GM18507 (cell line): ENCODE measurements around the gene LRRC28.
A peak's percentile ranks its signal among the peaks of the same experiment; 100 is the strongest.

Experiments
- DNase-seq: peaks from one replicate; pipeline ENCODE4 v3.0.0; 2011; ENCODE audit warnings: low read depth; ENCODE audit not compliant: insufficient read length; ENCODE audit errors: extremely low spot score
- FAIRE-seq: peaks from 2 replicates; lab custom pipeline; 2011; peaks lifted over from hg19 to GRCh38; lab: Jason Lieb, UNC

The LRRC28 gene

DNA sequence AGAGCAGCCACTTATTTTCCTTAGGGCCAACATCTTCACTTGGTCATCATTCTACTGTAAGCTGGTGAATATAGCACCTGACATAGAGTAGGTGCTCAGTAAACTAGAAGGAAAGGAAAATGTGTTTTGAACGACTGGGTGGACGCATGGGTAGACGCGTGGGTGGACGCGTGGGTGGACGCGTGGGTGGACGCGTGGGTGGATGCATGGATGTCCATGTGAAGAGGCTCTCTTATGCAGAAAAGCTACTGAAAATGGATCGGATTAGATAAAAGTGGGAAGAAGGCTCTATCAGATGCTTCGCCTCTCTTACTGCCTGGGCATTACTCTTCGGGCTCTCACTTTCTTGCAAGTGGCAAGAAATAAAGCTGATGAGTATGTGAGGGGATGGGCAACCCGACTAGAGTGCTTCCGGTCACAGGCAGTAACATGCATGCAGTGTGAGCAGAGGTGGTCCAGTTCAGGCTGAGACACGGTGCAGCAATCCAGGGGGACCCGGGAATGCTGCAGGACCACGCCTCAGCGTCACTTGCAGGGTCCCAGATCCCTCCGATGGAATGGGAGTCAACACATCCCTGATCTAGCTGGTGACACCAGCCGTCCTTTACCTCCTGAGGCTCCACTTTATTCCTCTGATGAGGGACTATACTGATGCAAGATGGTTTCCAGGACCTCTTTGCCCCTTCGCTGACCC is 176.5 kb downstream of the LRRC28 start:
- DNase-seq (no peak), FAIRE-seq (no peak)

DNA sequence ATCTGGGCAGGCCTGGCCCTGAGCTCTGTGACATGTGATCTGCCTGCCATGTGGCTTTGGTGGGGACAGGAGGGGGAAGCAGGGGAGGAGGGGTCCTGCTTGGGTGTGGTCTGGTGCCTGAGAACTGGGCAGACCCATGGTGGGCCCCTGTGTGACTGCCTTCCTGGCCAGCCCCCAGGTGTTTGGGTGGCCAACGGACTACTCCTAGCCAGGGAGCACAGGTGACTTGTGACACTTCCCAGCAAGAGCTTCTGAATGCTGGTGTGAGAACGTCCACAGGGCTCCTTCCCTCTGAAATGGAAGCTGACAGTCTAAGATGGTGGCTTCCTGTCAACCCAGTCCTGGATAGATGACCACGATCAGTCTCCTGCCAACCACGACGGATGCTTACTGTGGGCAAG is 178.4 kb downstream of the LRRC28 start:
- no peak for FAIRE-seq
- DNase-seq = no peak

DNA sequence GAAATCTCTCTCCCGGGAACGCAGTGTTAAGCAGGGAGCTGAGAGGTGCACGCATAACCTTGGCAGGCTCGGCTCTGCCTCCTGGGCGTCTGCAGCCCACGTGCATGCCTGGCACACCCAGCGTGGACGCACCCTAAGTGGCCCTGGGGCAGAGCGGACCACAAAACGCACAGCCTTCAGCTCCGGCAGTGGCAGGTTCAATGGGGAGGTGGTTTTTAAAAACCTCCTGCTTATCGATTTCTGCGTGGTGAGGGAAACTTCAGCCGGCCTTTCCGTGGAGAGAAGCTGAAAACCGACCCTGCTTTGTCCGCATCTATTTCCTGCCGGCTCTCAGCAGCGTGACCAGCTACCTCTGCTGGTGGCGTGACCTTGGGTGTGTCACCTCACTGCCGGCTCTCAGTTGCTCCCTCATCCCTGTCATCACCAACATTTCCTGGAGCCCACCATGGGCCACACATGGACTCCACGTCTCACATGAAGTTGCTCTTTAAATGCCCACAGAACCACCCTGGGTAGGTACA is 179.7 kb downstream of the LRRC28 start:
- DNase-seq (no peak), FAIRE-seq (no peak)

DNA sequence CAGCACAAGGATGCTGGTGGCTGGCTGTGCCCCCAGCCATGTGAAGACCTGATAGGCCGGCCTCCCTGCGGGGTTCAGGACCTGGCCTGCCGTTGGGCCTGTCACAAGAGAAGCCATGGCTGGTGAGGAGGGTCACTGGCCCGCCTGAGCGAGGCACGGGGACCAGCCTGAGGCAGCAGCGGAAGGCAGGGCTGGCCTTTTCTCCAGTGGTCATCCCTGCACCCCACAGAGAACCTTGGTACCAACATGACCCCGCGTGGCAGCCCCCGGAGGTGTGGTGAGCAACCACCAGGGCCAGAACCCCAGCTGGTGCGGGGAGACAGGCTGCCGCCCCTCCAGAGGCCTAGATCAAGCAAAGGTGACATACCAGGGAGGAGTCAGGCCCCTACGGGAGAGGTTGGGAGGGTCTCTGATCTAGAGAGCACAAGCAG is 180.4 kb downstream of the LRRC28 start:
- FAIRE-seq (no peak), DNase-seq (no peak)

DNA sequence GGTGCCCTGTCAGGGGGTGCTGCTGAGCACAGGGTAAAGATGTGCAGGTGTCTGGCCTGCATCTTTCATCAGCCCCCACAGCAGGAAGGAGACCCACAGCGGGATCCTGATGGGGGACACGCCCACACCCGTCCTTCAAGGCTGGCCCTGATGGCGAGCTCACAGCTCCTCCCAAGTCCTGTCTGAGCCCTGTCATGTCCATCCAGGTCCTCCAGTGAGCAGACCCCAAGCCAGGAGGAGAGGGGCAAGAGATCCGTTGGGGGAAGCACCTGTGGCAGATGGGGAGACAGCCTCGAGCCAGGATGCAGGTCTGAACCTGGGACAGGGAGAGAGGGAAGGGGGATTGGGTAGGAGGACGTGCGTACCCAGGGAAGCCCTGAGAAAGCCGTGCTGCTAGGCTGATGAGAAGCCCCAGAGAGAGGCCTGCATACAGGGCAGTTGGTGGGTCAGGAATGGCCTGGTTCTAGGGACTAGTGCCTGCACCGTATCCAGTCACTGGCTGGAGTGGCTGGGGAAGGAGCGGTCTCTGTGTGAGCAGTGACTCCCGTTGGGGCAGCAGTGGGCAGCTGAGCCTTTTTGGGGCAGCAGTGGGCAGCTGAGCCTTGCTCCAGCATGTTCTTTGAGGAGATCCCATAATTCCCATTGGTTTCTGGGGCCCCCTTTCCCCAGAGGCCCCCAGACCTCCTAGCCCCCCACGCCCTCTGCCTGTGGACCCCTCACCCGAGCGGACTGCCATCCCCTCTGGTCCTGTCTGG is 181.2 kb downstream of the LRRC28 start:
- DNase-seq = no peak
- no peak for FAIRE-seq

DNA sequence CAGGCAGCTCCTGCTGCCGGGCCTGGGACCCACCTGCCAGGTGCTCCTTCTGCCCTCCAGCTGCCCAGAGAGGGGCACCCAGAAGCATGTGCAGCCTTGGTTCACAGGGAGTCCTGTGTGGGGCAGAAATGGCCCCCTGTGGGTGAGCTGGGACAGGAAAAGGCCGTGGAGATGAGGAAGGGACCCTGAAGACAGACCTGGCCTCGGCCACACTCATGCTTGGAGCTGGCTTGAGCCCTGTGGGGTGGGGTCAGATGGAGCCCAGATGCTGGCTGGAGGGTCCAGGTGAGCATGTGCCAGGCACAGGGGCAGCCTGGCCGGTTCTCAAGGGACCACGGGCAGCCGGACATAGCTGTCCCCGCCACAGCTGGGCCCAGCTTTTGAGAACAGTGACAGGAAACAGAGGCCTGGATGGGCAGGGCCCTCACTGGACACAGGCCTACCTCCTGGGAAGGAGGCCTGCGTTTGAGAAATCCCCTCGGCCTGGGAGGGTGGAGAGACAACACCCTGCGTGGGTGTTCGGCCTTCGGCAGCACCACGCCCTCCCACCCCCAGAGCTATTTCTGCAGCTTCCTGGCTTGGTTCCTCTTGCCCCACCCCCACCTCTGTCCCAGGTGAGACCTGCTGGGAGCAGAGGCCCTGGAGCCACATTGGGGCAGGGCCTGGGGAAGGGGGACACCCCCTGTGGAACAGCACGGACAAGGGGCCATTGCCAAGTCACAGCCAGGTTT is 181.9 kb downstream of the LRRC28 start:
- FAIRE-seq (peak; percentile 66), DNase-seq (no peak)

DNA sequence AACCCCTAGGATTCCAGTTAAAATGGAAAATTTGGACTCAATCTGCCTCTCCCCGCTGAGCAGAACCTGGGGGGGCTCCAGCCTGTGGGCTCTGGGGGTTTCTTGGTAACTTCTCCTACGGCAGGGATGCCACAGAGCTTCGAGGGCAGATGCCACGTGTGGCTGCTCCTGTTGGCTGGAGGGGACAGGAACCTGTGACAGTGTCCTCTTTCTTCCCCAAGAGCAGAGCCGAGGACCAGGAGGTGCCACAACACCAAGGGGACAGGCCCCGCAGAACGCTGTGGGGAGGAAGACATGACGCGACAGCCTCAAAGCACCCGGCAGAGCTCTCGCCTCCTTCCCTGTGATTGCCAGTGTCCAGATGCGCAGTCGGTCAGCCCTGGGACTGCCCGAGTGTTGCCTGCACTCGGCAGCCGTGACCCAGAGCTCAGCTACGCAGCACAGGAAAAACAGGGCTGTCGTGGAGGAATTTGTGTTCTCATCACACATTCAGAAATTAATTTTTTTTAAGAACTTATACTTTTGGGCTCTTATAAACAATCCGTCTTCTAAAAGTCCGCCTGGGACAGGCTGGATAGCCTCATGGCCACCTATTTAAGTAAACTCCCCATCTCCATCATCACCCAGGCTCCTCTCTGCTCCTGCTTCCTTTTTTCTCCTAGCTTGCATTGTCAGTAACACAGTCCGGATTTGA is 182.6 kb downstream of the LRRC28 start:
- FAIRE-seq = no peak
- no peak for DNase-seq

DNA sequence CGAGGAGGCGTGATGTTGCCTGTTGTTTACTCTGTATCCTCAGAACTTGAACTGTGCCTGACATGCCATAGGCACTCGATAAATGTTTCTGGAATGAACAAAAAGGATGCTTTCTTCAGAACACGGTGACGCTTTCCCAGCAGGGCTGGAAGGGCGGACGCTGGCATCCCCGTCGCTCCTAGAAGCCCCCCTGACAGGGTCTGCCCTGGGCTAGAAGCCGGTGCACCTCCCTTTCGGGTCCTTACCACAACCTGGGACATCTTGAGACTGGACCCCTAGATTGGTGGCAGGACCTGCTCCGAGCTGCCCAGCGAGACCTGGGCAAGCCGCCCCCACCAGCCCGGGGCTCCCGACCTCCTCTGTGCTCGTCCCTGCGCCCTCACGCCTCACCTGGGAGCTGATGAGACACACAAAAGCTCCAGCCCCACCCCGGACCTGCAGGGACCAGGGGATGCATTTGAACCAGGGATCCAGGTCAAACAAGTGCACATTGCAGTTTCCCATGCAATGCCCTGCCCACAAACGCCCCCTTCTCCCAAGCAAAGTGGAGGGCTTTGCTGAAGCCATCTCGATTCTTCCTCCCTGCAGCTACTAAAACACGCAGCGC is 183.3 kb downstream of the LRRC28 start:
- no peak for DNase-seq
- no peak for FAIRE-seq

DNA sequence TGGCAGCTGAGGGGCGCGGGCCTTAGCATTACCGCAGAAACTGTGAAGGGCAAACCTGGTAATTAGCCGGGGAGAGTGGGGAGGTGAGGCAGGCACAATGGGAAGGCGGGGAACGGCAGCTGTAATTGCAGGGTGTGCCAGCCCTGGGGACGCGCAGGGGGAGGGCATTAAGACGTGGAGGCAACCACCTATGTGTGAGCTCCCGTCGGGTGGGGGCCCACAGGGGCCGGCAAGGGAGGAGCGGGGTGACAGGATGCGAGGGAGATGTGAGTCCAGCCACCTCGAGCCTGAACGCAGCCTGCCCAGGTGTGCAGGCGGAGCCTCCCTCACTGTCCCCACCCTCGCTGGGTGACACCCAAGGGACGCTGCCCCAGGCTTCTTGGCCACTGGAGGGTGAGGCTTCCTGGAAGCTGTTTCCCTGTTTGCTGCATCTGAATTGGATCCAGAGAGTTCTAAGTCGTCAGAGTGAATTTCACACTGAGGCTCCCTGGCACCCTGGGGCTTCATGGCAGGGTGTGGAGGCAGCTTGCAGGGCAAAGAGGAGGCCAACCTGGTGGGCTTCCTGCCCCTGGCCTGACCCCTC is 183.9 kb downstream of the LRRC28 start:
- no peak for FAIRE-seq

DNA sequence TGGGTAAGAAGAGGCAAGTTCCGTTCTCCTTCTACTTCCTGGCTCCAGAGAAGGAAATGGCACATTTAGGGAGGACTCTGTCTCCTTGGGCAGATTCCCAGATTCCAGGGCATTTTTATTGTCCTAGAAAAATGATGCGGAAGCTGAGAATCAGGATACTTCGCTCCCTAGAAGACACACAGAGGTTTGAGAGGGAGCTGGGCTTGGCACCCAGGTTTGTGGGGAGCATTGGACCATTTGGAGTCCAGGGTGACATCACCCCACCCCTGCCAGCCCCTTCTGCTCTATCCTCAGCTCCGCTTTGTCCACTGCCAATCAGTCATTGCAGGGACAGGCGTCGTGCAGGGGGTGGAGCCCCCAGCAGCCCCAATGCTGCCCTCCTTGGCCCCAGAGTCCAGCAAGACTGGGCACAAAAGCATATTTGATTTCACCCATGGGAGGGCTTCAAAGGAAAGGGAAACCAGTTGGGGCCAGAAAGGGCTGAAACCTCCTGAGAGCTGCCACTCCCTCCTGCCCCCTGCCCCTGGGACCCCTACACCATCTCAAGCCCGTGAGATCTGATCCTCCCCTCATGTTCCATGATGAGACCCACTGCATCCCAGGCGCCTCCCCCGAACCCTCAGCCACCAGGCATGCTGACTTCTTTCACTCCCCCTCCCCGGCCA is 184.7 kb downstream of the LRRC28 start:
- DNase-seq (no peak), FAIRE-seq (no peak)

More for the DNA sequence above, 183.9 kb downstream of the LRRC28 start:
- no peak for DNase-seq

DNA sequence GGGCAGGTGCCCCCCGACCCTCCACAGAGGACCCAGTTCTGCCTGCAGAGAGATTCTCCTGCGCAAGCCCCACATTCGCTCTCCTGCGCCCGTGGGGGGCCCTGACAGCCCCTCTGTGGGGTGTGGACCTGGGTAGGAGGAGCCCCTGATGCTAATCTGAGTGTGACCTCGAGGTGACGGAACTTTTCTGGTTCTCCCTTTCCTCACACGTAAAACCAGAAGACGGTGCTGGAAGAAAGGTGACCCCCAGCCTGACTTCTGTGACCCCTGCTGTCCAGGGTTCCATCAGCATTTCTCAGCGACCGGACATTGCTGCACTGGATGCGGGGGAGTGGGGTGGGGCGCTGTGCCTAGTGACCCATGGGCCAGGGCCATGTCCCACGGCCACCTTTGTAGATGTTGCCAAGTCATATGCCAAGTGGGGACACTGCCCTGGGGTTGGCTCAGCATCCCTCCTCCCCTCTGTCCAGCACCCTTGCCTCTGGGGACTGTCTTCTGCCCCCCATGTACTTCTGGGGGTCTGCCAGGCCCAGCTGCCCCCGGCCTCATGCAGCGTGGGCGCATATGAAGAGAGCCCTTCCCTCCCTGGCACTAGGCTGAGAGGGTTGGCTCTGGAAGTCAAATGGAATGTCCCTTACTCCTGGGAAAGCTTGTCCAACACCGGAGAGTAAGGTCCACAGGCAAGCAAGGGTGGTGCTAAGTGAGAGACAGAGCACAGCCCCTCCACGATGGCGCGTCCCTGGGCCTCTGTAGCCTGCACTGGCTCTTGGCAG is 185.4 kb downstream of the LRRC28 start:
- FAIRE-seq (no peak), DNase-seq (no peak)

DNA sequence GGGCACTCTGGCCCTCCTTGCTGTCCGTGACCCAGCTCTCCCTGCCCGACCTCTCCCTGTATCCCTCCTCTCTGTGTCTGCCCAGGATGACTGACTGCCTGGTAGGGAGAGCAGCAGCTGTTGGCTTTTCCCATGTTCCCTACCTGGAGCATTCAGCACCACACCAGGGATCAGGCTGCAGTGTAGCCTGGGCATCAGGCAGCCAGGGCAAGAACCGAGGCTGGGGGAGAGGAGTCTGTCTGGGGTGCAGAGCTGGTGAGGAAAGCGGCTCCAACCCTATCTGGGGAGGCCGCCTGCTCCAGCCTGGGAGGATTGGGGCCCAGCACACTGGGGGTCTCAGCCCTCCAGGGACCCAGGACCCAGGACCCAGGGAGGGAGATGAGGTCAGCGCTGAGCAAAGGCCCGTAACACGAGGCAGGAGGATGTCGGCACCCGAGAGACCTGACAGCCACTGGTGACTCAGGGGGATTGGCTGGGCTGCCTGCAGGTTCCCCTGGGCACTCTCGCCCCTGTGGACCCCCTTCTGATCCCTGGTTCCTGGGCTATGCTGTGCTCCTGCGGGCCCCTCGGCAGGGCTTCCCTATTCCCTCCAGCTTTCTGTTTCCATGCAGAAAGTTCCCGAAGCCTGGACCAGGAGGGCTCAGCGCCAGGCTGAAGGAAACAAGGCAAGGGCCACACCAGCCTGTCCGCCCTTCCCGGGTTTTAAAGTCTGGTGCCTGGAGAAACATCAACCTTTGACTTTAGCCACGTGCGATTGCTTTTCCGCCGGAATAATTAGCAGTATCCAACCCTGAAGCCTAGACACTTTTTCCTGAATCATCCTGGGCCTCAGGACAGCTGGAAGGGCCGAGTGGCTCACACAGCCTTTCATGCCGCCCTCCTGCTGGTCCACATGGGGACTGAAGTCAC is 186.3 kb downstream of the LRRC28 start:
- FAIRE-seq = no peak
- no peak for DNase-seq

DNA sequence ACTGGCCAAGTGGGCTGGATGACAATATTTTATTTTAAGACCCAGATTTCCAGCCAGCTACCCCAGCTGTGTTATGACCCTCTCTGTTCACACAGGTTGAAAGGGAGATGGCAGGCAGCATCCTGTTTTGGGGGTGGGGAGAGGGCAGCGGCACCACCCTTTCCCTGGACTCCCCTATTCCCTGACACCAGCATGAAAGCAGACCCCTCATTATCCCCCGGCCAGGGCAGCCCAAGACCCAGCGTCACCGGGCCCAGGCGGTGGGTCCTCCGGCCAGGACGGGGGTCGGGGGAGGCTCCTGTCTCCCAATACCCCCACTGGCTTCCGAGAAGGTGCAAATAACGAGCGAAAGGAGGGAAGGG is 186.9 kb downstream of the LRRC28 start:
- FAIRE-seq = no peak
- DNase-seq = no peak

DNA sequence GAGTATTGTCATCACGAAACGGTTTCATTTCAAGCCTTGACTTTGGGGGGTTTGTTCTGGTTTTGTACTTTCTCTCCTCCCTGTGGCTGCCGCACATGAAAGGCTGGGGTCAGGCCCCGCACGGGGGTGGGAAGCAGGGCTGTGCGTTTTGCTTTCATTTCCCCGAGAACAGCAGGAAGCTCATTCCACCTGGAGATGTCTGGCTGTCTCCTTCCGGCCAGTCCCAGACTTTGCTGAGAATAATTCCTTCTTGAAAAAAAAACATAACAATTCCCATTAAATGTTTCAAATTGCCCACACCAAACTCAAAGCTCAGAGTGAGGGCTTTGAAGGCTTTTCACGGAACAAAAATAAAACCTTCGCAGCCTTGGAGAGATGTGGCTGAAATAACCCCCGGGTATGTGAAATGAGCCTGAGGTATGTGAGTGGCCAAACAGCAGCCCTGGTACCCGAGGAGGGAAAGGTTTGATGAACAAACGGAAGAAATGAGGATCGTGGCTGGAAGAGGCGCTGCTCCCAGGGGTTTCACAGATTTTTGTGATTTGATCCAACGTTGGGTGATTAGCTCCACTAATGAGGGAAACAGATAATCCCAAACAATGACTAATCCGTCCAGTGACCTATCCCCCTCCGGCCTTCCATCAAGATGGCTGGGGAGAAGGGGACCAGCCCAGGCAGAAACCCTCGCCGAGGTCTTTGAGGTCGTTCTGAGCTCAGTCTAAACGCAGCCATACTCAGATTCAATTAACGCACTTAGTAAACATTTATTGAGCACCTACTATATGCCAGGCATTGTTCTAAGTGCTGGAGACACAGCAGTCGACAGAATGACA is 187.6 kb downstream of the LRRC28 start:
- FAIRE-seq = no peak
- no peak for DNase-seq

DNA sequence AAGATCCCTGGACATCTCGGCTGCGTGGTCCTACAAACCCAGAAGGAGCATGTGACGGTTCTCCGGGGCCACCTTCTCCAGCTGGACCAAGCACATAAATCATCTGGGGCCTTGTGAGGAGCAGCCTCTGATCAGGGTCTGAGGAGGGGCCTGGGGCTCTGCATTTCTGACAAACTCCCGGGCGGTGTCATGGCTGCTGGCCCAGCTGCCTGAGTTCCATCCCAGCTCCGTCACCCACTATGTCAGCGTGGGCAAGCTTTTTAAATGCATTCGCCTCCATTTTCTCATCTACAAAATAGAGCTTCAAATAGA is 188.2 kb downstream of the LRRC28 start:
- FAIRE-seq (no peak), DNase-seq (no peak)

DNA sequence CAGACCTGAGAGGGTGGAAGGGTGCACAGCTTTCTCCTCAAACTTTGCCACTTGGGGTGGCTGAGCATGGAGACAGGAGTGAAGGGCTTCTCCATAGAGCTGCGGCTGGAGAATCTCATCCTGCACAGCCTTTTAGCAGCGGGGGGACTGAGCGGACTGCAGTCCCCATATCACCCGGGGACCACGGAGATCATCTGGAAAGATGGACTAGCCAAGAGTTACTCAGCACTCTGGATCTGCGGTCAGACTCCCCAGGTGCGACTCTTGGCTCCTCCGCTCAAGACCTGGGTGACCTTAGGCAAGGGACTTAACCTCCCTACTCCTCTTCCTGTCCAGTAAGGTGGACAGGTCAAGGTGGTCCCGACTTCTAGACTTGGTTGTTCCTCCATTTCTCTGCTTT is 188.7 kb downstream of the LRRC28 start:
- FAIRE-seq (no peak), DNase-seq (no peak)
